ENCODE measurements around the gene NUAK2.

Gene NUAK2

DNA sequence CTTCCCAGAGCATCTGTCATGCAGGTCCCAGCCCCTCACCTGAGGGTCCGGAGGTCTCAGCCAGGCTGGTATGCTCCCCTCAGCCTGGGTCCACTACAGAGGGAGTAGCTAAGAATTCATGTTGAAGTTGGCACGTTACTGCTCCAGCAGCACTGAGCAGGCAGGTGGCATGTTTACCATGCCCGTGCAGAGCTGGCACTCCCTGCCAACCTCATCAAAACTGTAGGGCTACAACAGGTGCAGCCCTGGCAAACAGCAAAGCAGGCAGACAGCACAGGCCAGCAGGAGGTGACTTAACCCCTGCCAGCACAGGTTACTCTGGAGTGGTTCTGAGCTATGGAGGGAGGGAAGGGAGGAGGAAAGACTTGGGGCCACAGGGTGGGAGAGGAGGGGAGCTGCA, 46.4 kb downstream of the NUAK2 start:
- no peak for DNase-seq (ENCODE audit: extremely low read depth, insufficient read length)
- TF ChIP-seq CTCF (IDR thresholded peaks at IDR 0.05; ENCODE audit: insufficient read depth, low read length, poor library complexity, severe bottlenecking), result no peak
- H3K4me3 ChIP-seq (replicated peaks; ENCODE audit: low read depth, low read length), result no peak overlapping the region
- no peaks in the 10 kb centered on the region for H3K36me3 ChIP-seq (ENCODE audit: control insufficient read depth, insufficient read depth, low read length)
- no peaks in the 10 kb centered on the region; the same call in 1 of the 2 replicates for H3K27me3 ChIP-seq (replicated peaks; ENCODE audit: control insufficient read depth, insufficient read depth, low read length)

DNA sequence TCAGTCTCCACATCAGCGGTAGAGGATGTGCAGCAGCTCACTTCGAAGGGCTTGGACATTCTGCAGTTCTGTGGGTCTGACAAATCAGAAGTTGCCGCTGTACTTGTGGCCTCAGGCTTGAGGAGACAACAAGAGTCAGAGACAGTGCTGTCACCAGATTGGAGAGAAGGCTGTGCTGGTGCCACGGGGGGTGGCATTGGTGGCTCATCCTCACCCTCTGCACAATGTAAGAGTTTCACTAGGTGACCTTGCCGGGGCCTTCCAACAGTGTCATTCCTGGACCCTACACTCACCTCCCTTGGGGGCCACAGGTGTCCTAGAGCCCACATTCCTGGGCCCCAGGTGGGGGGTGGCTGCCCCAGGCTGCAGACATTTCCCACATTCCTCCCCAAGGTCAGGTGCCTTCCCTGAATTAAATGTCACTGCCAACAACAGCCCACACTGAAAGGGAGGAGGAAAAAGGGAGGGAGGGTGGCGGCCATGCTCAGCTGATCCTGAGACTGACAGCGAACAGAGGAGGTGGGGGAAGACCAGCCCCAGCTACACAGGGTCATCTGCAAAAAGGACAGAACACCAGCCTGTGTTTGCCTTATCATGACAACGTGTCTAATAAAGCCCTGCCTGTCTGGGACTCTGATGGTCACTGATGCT, 47.4 kb downstream of the NUAK2 start:
- no peak for DNase-seq (ENCODE audit: extremely low read depth, insufficient read length)
- no peaks in the 10 kb centered on the region for H3K36me3 ChIP-seq (ENCODE audit: control insufficient read depth, insufficient read depth, low read length)
- H3K4me3 ChIP-seq (replicated peaks; ENCODE audit: low read depth, low read length), result no peak overlapping the region
- no peak for TF ChIP-seq CTCF (IDR thresholded peaks at IDR 0.05; ENCODE audit: insufficient read depth, low read length, poor library complexity, severe bottlenecking)
- H3K27me3 ChIP-seq (replicated peaks; ENCODE audit: control insufficient read depth, insufficient read depth, low read length), result no peaks in the 10 kb centered on the region; the same call in 1 of the 2 replicates

- TF ChIP-seq CTCF (IDR thresholded peaks at IDR 0.05; ENCODE audit: insufficient read depth, low read length, poor library complexity, severe bottlenecking), result peak; percentile 97
- peak; percentile 54 for DNase-seq (ENCODE audit: extremely low read depth, insufficient read length)
- Histone ChIP-seq H3K36me3 (ENCODE audit: control insufficient read depth, insufficient read depth, low read length) (no peaks in the 10 kb centered on the region), H3K4me3 (replicated peaks; ENCODE audit: low read depth, low read length) (no peak overlapping the region), H3K27me3 (replicated peaks; ENCODE audit: control insufficient read depth, insufficient read depth, low read length) (no peaks in the 10 kb centered on the region; the same call in 1 of the 2 replicates)
Observed at GRCh38 chr1:205273551-205273982, 48.0 kb downstream of the NUAK2 start.

- no peak for DNase-seq (ENCODE audit: extremely low read depth, insufficient read length)
- H3K4me3 ChIP-seq (replicated peaks; ENCODE audit: low read depth, low read length), result no peak overlapping the region
- TF ChIP-seq CTCF (IDR thresholded peaks at IDR 0.05; ENCODE audit: insufficient read depth, low read length, poor library complexity, severe bottlenecking), result no peak
- no peaks in the 10 kb centered on the region for H3K36me3 ChIP-seq (ENCODE audit: control insufficient read depth, insufficient read depth, low read length)
- H3K27me3 ChIP-seq (replicated peaks; ENCODE audit: control insufficient read depth, insufficient read depth, low read length), result no peaks in the 10 kb centered on the region; the same call in 1 of the 2 replicates
Observed at GRCh38 chr1:205272536-205272935, 49.0 kb downstream of the NUAK2 start.

DNA sequence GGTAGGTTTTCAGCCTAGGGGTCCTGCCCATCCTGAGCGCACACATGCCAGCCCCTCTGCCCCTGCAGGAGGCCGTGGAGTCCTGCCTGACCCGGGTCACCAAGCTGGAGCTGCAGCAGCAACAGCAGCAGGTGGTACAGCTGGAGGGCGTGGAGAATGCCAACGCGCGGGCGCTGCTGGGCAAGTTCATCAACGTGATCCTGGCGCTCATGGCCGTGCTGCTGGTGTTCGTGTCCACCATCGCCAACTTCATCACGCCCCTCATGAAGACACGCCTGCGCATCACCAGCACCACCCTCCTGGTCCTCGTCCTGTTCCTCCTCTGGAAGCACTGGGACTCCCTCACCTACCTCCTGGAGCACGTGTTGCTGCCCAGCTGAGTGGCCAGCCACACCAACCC, 49.8 kb downstream of the NUAK2 start:
- DNase-seq (ENCODE audit: extremely low read depth, insufficient read length), result no peak
- H3K36me3 ChIP-seq (ENCODE audit: control insufficient read depth, insufficient read depth, low read length), result no peaks in the 10 kb centered on the region
- no peak overlapping the region for H3K4me3 ChIP-seq (replicated peaks; ENCODE audit: low read depth, low read length)
- TF ChIP-seq CTCF (IDR thresholded peaks at IDR 0.05; ENCODE audit: insufficient read depth, low read length, poor library complexity, severe bottlenecking), result no peak
- H3K27me3 ChIP-seq (replicated peaks; ENCODE audit: control insufficient read depth, insufficient read depth, low read length), result peaks cover 1% of the 10 kb centered on the region; the same call in 1 of the 2 replicates
